Myocyte (in vitro differentiated cells): ENCODE results near the gene ZNF718. TPM values are rescaled to one million over a fixed set of nuclear protein-coding genes. Genes with fewer than 3 reads are reported as not detected.
A peak's percentile ranks its signal among the peaks of the same experiment; 100 is the strongest.
"Not testable (repeated sequence)": the region's sequence is repeated elsewhere in the genome, so short reads cannot be mapped to it uniquely, and the experiment has no call there.

Experiments used
- DNase-seq: peaks from one replicate; pipeline ENCODE4 v3.0.0-alpha.2; 2012; ENCODE audit warnings: low read depth
- total RNA-seq: library from RNA; depleted of rRNA; stranded (reverse); fragments of >200 nt; gene quantifications from 2 replicates; pipeline ENCODE4 v1.2.3, GENCODE V29; 2014

ZNF718 gene
- total RNA-seq, 1 donor from 2014 or later, result 4.9 TPM

GRCh38 chr4:147233-147632 lies 22.9 kb downstream of the ZNF718 start:
- DNase-seq, result no peak

GRCh38 chr4:161496-162284 lies 37.4 kb downstream of the ZNF718 start:
- no peak for DNase-seq

GRCh38 chr4:169640-170039 lies 45.3 kb downstream of the ZNF718 start:
- DNase-seq, result not testable (repeated sequence)

GRCh38 chr4:171318-171717 lies 47.0 kb downstream of the ZNF718 start:
- DNase-seq, result not testable (repeated sequence)

- DNase-seq, result no peak
Observed at GRCh38 chr4:173666-174314, 49.5 kb downstream of the ZNF718 start.

- peak; percentile 56 for DNase-seq
Observed at GRCh38 chr4:175986-176385, 51.7 kb downstream of the ZNF718 start.

GRCh38 chr4:176995-177394 lies 52.7 kb downstream of the ZNF718 start:
- DNase-seq, result peak; percentile 36

GRCh38 chr4:182225-182624 lies 57.9 kb downstream of the ZNF718 start:
- DNase-seq, result not testable (repeated sequence)

- DNase-seq, result no peak
Observed at GRCh38 chr4:188091-188490, 63.8 kb downstream of the ZNF718 start.

GRCh38 chr4:195159-195558 lies 70.9 kb downstream of the ZNF718 start:
- not testable (repeated sequence) for DNase-seq

- DNase-seq, result no peak
Observed at GRCh38 chr4:200936-201335, 76.6 kb downstream of the ZNF718 start.

GRCh38 chr4:202822-203221 lies 78.5 kb downstream of the ZNF718 start:
- not testable (repeated sequence) for DNase-seq

- no peak for DNase-seq
Observed at GRCh38 chr4:205097-205756, 80.9 kb downstream of the ZNF718 start.

GRCh38 chr4:206054-206453 lies 81.8 kb downstream of the ZNF718 start:
- no peak for DNase-seq

- not testable (repeated sequence) for DNase-seq
Observed at GRCh38 chr4:208416-209096, 84.3 kb downstream of the ZNF718 start.

- DNase-seq, result no peak
Observed at GRCh38 chr4:211033-211511, 86.8 kb downstream of the ZNF718 start.

GRCh38 chr4:212438-213188 lies 88.3 kb downstream of the ZNF718 start:
- no peak for DNase-seq

GRCh38 chr4:213189-213535 lies 88.9 kb downstream of the ZNF718 start:
- DNase-seq, result not testable (repeated sequence)
